ENCODE data around the gene RFX3.

Gene RFX3

DNA sequence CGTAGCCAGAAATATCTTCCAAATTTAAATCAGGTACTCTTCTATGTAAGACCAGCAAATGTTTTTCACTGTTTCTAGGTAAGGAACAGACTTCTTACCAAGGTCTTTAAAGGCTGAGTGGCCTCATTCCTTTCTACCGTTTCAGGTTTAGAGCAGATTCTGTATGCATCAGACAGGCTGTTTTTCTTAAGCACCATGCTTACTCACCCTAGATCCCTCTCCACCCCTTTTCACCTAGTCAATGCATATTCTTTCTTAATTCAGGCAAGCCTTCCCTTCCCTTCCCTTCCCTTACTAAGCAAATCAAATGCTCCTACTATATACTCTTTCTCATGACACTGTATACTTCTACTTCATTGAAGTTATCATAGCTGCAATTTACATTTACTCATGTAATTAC lies 70.7 kb downstream of the RFX3 start:
- no peak for DNase-seq
- H3K36me3 ChIP-seq, result no peaks in the 10 kb centered on the region
- no peaks in the 10 kb centered on the region for H3K27me3 ChIP-seq (ENCODE audit: insufficient read depth, low read depth, severe bottlenecking)
- H3K9me3 ChIP-seq (ENCODE audit: severe bottlenecking), result no peaks in the 10 kb centered on the region
- H3K4me3 ChIP-seq (ENCODE audit: low read depth, low read length), result no peak overlapping the region
- no peak overlapping the region for H3K27ac ChIP-seq
- TF ChIP-seq, protein P1, sequence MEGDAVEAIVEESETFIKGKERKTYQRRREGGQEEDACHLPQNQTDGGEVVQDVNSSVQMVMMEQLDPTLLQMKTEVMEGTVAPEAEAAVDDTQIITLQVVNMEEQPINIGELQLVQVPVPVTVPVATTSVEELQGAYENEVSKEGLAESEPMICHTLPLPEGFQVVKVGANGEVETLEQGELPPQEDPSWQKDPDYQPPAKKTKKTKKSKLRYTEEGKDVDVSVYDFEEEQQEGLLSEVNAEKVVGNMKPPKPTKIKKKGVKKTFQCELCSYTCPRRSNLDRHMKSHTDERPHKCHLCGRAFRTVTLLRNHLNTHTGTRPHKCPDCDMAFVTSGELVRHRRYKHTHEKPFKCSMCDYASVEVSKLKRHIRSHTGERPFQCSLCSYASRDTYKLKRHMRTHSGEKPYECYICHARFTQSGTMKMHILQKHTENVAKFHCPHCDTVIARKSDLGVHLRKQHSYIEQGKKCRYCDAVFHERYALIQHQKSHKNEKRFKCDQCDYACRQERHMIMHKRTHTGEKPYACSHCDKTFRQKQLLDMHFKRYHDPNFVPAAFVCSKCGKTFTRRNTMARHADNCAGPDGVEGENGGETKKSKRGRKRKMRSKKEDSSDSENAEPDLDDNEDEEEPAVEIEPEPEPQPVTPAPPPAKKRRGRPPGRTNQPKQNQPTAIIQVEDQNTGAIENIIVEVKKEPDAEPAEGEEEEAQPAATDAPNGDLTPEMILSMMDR (IDR thresholded peaks at IDR 0.05; ENCODE audit: low read depth, low read length), result no peak

DNA sequence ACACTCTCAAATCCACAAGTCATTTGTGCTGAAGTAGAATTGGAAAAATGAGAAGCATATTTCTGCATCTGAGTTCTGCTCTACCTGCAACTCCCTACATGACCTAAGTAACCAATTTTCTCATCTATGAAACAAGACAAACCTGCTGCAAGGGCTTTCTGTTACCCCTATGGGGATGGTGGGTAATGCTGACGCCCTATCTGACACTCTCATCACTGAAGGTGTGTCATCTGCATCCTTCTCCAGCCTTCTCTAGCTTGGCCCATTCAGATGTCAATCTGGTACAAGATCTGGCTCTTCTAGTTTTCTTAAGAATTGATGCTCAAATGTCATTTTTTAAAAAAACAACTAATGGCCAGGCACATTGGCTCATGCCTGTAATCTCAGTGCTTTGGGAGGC lies 73.8 kb downstream of the RFX3 start:
- no peak for DNase-seq
- Histone ChIP-seq H3K27me3 (ENCODE audit: insufficient read depth, low read depth, severe bottlenecking) (no peaks in the 10 kb centered on the region), H3K27ac (no peak overlapping the region), H3K4me3 (ENCODE audit: low read depth, low read length) (no peak overlapping the region), H3K9me3 (ENCODE audit: severe bottlenecking) (no peaks in the 10 kb centered on the region), H3K36me3 (no peaks in the 10 kb centered on the region)
- TF ChIP-seq, protein P1 (IDR thresholded peaks at IDR 0.05; ENCODE audit: low read depth, low read length), result no peak

DNA sequence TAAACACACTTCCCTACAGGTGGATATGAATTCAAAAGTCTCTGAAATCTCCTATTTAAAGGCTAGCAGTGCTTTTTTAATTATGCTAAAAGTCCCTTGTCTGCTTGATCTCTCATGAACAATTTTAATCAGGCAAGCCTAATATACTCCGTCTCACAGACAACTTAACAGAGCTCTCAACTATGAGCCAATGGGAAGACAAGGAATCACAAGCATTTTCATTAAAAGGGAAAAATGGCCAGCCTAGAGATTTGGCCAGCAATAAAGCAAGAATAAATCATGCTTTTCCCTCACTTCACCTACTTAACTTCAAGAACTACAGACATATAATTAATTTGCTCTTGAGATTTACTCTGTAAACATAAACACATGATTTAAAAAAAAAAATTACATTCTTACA lies 78.0 kb downstream of the RFX3 start:
- Histone ChIP-seq H3K27ac (peak overlapping the region; percentile 25; the same call in 1 of the 2 replicates), H3K4me3 (ENCODE audit: low read depth, low read length) (no peak overlapping the region), H3K36me3 (no peaks in the 10 kb centered on the region), H3K9me3 (ENCODE audit: severe bottlenecking) (no peaks in the 10 kb centered on the region), H3K27me3 (ENCODE audit: insufficient read depth, low read depth, severe bottlenecking) (no peaks in the 10 kb centered on the region)
- TF ChIP-seq, protein P1 (IDR thresholded peaks at IDR 0.05; ENCODE audit: low read depth, low read length), result no peak
- DNase-seq, result no peak

DNA sequence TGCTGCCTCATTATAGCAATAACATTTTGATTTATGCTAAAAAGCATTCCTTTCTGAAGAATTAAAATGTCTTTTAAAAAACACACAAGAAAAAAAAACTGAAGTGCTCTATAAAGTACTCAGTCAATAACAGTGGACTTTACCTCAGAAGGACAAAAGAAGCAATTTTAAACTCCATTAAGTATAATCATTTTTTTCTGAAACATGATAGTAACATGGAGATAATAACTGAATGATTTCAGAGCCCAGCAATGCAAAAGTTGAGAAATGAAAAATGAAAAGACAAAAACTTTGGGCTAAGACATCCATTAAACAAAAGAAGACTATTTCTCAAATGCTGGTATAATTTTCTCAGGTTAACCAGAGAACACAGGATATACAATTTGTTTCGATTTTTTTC lies 78.7 kb downstream of the RFX3 start:
- TF ChIP-seq, protein P1 (IDR thresholded peaks at IDR 0.05; ENCODE audit: low read depth, low read length), result no peak
- Histone ChIP-seq H3K36me3 (no peaks in the 10 kb centered on the region), H3K27ac (no peak overlapping the region), H3K4me3 (ENCODE audit: low read depth, low read length) (no peak overlapping the region), H3K27me3 (ENCODE audit: insufficient read depth, low read depth, severe bottlenecking) (no peaks in the 10 kb centered on the region), H3K9me3 (ENCODE audit: severe bottlenecking) (no peaks in the 10 kb centered on the region)
- DNase-seq, result no peak

DNA sequence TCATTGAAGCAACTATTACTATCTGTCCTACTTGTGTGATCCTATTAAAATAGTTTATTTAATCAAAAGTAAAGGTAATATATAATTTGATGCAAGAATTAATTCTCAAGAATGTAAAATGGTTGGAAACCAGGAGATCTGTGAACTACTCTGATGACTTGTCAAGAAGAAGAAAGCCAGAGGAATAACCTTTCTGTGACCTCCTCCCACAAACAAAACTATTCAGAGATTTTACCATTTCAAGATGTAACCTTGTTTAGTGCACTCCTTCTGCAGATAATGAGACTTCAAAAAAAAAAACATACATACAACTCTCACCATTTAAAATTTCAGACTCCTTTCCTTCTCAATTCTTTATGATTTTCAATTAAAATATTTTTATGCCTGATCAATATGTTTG lies 79.5 kb downstream of the RFX3 start:
- Histone ChIP-seq H3K27ac (no peak overlapping the region), H3K36me3 (no peaks in the 10 kb centered on the region), H3K27me3 (ENCODE audit: insufficient read depth, low read depth, severe bottlenecking) (no peaks in the 10 kb centered on the region), H3K4me3 (ENCODE audit: low read depth, low read length) (no peak overlapping the region), H3K9me3 (ENCODE audit: severe bottlenecking) (no peaks in the 10 kb centered on the region)
- TF ChIP-seq, protein P1 (IDR thresholded peaks at IDR 0.05; ENCODE audit: low read depth, low read length), result no peak
- no peak for DNase-seq

DNA sequence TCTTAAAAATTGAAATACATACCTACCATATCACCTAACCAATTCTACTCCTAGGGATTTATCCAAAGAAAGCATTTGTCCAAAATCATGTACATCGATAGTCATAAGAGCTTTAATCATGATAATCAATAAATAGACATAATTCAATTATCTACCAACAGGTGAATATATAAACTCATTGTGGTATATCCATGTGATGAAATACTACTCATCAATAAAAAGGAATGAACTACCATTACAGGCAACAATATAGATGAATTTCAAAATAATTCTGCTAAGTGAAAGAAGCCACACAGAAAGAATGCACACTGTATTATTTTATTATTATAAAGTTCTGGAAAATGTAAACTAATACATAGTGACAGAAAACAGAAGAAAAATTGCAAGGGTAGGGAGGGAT lies 81.8 kb downstream of the RFX3 start:
- no peak for DNase-seq
- Histone ChIP-seq H3K27me3 (ENCODE audit: insufficient read depth, low read depth, severe bottlenecking) (no peaks in the 10 kb centered on the region), H3K4me3 (ENCODE audit: low read depth, low read length) (no peak overlapping the region), H3K9me3 (ENCODE audit: severe bottlenecking) (no peaks in the 10 kb centered on the region), H3K27ac (no peak overlapping the region), H3K36me3 (no peaks in the 10 kb centered on the region)
- TF ChIP-seq, protein P1 (IDR thresholded peaks at IDR 0.05; ENCODE audit: low read depth, low read length), result no peak

All from WERI-Rb-1 (cell line).